Astrocyte of the hippocampus (primary cell): ENCODE data around the gene ACAD9.
"Not testable (repeated sequence)": the region's sequence is repeated elsewhere in the genome, so short reads cannot be mapped to it uniquely, and the experiment has no call there.

Experiments used
- DNase-seq: peaks from one replicate; pipeline ENCODE4 v3.0.0; 2011; ENCODE audit warnings: low read depth, low spot score

ACAD9 gene

DNA sequence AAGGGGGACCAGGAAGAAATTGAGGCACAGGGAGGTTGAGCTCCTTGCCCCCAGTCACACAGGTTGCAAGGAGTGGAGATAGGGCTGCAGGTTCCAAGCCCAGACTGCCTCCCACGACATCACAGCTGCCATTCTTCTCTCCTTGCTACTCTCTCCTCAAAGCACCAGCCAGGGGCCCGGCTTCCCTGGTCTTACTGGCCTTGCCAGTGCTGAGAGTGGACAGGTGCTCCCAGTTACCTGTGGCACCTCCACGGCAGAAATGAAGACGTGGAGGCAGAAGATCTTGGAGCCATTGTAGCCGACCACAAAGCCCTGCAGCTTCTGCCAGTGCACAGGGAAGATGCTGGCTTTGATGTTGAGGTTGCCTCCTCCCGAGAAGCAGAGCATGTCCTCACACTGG, 17.9 kb upstream of the ACAD9 start:
- DNase-seq = no peak

GRCh38 chr3:128863560-128863959, 15.9 kb upstream of the ACAD9 start:
- no peak for DNase-seq

DNA sequence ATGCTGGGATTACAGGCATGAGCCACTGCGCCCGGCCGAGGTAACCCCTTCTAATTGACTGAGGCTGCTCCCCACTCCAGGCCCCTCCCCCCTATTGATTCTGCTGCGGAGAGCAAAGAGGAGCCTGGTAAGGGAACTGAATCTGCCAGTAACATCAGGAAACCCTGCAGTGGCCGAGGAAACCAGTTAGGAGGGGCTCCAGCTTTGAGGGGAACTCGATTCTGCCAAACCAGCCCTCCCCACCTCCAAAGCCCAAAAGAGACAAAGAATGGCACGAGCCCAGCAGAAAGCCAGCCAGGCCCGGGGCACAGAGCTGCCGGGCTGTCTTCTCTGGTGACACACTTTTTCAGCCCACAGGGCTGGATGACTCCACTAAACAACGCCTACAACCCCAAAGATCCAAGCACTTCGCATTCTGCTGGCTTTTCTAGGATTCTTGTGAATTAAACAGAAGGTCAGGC, 15.0 kb upstream of the ACAD9 start:
- DNase-seq = peak; percentile 14

DNA sequence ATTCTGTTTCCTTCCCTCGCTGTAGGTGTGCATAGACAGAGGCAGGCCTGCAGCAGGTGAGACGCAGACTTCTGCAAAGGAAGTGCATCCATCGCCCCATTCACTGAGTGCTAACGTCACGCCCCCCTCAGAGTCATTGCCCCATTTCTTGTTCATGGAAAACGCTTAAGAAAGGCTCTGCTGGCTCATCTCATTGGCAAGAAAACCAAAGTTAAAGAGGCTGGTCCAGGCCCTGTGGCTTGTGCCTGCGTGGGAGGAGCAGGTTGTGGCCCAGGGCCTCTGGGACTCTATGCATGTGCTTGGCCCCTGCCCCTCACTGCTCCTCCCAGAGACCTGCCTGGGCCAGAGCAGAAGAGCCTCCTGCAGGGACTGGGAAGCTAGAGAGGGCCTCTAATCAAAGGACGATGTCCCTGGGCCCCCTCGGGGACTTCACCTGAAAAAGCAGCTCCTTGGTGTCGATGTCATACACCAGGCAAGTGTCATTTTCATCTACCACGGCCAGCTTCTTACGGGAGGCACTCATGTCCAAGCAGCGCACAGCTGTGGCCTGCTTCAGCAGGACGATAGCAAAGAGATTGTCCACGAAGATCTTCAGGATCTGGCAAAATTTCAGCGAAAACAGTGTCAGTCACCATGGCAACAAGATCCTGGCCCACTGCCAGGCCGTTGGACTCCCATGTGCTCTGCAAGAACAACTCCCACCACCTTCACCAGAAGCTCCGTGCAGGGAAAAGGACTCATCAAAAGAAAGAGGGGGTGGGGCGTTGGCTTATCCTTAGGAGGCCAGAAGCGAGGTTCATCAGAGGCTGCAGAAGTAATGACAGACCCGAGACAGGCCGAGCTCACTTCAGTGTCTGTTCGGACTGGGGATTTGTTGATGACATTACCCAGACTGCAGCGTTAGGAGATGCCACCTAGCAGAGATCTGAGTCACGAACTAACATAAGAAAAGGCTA, 14.3 kb upstream of the ACAD9 start:
- peak; percentile 16 for DNase-seq

DNA sequence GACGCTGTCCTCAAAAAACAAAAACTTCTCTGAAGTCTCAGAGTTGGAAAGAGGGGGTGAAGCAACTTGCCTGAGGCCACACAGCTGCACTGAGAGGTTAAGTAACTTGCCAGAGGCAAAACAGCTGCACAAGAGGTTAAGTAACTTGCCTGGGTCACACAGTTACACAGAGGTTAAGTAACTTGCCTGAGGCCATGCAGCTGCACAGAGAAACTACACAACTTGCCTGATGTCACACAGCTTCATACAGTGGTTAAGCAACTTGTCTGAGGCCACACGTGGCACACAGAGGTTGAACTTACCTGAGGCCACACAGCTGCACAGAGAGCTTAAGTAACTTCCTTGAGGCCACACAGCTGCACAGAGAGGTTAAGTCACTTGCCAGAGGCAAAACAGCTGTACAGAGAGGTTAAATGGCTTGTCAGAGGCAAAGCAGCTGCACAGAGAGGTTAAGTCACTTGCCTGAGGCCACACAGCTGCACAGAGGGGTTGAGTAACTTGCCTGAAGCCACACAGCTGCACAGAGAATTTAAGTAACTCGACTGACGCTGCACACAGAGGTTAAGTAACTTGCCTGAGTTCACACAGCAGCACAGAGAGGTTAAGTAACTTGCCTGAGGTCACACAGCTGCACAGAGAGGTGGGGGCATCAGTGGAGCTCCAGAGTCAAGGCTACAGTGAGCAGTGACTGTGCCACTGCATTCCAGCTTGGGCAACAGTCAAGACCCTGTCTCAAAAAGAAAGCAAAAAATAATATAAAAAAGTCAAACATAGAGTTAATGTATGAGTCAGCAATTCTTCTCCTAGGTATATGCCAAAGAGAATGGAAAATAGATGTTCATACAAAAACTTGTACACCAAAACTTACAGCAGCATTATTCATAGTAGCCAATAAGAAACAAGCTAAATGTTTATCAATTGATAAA, 12.0 kb upstream of the ACAD9 start:
- no peak for DNase-seq

DNA sequence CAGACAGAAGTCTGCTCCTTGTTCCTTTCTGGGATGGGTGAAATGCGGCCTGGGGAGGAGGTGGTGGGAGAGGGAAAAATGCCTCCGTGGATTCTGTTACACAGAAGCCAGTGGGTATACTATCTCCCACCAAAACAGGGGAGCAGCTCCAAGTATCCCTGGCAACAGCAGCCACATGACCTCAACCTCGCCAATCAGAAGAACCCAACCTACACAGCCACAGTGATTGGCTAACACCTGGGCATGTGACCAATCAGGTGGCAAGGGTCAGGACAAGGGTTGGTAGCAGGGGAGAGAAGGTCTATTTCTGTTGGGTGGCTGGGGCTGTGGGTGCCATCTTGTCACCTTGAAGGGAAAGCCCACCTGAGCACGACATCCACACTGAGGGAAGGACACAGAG, 9.1 kb upstream of the ACAD9 start:
- DNase-seq = no peak

GRCh38 chr3:128872282-128872681, 7.1 kb upstream of the ACAD9 start:
- DNase-seq = no peak

DNA sequence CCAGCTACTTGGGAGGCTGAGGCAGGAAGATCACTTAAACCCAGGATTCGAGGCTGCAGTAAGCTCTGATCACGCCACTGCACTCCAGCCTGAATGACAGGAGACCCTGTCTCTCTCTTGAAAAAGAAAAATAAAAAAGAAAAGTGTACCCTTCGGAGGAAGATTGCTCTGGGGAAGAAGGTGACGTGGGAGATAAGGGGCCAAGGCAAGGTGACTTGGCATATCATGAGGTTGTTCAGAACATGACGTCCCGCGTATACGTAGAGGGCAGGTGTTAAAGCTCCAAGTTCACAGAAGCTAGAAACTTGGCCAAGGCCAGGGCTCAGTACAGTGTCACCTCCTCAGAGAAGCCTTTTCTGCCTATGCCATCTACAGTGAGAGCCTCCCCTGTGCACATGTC, 6.7 kb upstream of the ACAD9 start:
- no peak for DNase-seq

- DNase-seq = no peak
Observed at GRCh38 chr3:128873244-128874022, 6.0 kb upstream of the ACAD9 start.

DNA sequence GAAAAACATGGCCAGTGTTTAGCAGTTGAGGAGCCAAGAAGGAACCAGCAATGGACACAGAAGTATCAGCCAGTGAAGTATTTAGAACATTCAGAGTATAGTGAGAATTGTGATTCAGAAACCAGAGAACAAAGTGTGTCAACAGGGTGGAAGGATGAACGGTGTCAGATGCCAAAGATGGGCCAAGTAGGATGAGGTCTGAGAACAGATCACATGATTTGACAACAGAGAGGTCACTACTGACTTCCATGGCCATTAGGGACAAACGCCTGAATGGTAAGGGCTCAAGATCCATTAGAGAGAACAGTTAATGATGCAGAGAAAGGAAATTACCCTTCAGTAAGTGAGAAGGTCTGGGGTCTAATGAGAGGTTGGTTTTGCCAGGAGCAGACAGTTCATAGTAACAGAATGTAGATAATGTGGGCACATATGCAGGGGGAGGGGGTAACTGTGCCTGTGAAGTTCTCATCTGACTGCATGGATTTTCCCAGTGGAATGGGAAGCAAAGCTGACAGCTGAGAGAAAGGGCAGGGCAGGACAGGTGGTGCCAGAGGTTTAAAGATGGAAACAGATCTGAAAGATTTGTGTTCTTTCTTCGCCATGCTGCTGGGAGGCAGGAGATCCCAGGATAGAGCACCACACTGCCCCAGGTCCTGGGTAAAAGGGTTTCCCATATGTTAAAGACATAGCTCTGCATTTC, 4.8 kb upstream of the ACAD9 start:
- DNase-seq = no peak

DNA sequence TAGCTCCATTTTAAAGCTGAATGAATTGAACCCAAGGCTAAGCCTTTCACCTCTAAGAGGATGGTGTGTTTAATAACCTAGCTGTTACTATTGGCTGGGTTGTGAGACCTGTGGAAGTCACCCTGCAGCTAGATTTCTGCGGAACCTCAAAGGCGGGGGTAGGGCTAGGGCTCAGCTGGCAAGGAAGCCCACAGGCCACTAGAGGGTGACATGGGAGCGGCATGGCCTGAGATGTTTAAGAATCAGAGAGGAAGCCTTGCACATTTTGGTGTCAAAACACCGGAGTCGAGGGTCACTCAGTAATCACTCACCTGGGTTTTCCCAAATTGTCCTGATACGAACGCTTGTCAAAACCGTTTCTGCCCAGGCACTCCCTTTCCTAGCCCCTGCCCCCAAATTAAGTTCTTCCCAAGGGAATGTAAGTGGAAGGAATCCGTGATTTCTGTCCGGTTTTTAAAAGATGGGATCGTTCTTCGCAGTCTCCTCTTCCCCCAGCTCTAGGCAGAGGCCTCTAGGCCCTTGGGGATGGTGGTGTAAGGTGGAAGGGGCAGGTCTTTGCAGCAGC, 3.8 kb upstream of the ACAD9 start:
- peak; percentile 33 for DNase-seq

GRCh38 chr3:128878011-128878457, 1.4 kb upstream of the ACAD9 start:
- DNase-seq = no peak

GRCh38 chr3:128878556-128879124, 780 bp upstream of the ACAD9 start:
- peak; percentile 66 for DNase-seq

DNA sequence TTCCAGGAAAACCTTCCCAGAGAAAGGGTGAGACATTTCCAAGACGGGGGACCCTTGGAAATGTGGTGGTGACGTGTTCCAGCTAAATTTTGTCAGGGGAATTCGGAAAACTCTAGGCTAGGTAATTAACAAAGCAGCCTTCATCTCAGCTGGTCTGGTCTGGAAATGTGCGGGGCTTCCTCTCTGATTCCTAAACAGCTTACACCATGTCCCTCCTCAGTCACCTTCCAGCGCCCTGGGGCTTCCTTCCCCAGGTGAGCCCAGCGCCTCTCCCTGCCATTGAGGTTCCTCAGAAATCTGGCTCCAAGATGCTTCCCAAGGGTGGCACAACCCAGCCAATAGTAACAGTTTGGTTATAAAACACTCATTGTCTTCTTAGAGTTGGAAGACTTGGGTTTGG, 571 bp downstream of the ACAD9 start:
- DNase-seq = no peak

- not testable (repeated sequence) for DNase-seq
Observed at GRCh38 chr3:128880455-128880854, 1.0 kb downstream of the ACAD9 start.

DNA sequence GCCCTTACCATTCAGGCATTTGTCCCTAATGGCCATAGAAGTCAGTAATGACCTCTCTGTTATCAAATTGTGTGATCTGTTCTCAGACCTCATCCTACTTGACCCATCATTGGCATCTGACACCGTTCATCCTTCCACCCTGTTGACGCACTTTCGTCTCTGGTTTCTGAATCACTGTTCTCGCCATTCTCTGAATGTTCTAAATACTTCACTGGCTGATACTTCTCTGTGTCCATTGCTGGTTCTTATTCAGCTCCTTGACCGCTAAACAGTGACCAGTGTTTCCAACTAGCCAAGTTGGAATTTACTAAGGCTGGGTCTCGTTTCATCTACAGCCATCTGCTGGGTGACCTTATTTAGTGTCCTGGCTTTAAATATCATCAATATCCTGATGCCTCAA, 2.2 kb downstream of the ACAD9 start:
- no peak for DNase-seq

GRCh38 chr3:128882719-128883118, 3.3 kb downstream of the ACAD9 start:
- no peak for DNase-seq

- no peak for DNase-seq
Observed at GRCh38 chr3:128884992-128885391, 5.6 kb downstream of the ACAD9 start.

- no peak for DNase-seq
Observed at GRCh38 chr3:128889139-128889894, 9.9 kb downstream of the ACAD9 start.
